A673 (cell line): ENCODE results near the gene TMEM63B. TPM values are rescaled to one million over a fixed set of nuclear protein-coding genes. Genes with fewer than 3 reads are reported as not detected.

Experiments
- BruUV-seq: library from RNA; stranded (reverse); fragments of 400-500 nt; replicated peaks from 2 replicates; lab custom pipeline; 2021; lab: Mats Ljungman, UMichigan
- CTCF ChIA-PET: fragments of 300-600 bp; sonication (Branson Sonifier 250); formaldehyde crosslinking; loops from one replicate; lab custom pipeline; 2022; ENCODE audit warnings: antibody characterized with exemption; lab: Charles Lee
- POLR2A ChIA-PET: fragments of 300-600 bp; sonication (Branson Sonifier 250); formaldehyde crosslinking; loops from one replicate; lab custom pipeline; 2022; ENCODE audit warnings: antibody characterized with exemption; ENCODE audit not compliant: low non-redundant PET; lab: Charles Lee
- DNase-seq: peaks from one replicate; pipeline ENCODE4 v3.0.0-alpha.2; 2015; ENCODE audit warnings: low spot score
- H3K27ac ChIP-seq: fragments of 200-600 bp; sonication (generic); 2 replicates; pipeline ENCODE4 v1.5.1; 2016; ENCODE audit warnings: mixed run types, low read depth, mild to moderate bottlenecking, mixed read lengths, antibody characterized with exemption, low read length; ENCODE audit not compliant: poor library complexity, severe bottlenecking
- H3K27me3 ChIP-seq: fragments of 200-600 bp; sonication (generic); replicated peaks from 2 replicates; pipeline ENCODE4 v1.6.1; 2017; ENCODE audit warnings: mixed run types, low read depth, mild to moderate bottlenecking, mixed read lengths, antibody characterized with exemption, low read length; ENCODE audit not compliant: insufficient read depth, poor library complexity
- H3K36me3 ChIP-seq: fragments of 200-600 bp; sonication (generic); 2 replicates; pipeline ENCODE4 v1.6.1; 2016; ENCODE audit warnings: mixed run types, mild to moderate bottlenecking, mixed read lengths, antibody characterized with exemption, low read length; ENCODE audit not compliant: insufficient read depth, poor library complexity, severe bottlenecking
- H3K4me1 ChIP-seq: fragments of 200-600 bp; sonication (generic); 2 replicates; pipeline ENCODE4 v1.6.1; 2017; ENCODE audit warnings: mixed run types, mild to moderate bottlenecking, mixed read lengths, antibody characterized with exemption, low read length; ENCODE audit not compliant: insufficient read depth, poor library complexity, severe bottlenecking
- H3K4me3 ChIP-seq: fragments of 200-600 bp; sonication (generic); 2 replicates; pipeline ENCODE4 v1.5.1; 2016; ENCODE audit warnings: low read depth, mixed run types, mild to moderate bottlenecking, mixed read lengths, low read length; ENCODE audit not compliant: poor library complexity, severe bottlenecking
- H3K9me3 ChIP-seq: fragments of 200-600 bp; sonication (generic); 2 replicates; pipeline ENCODE4 v1.6.1; 2016; ENCODE audit warnings: mixed run types, low read depth, mild to moderate bottlenecking, mixed read lengths, antibody characterized with exemption, low read length; ENCODE audit not compliant: poor library complexity, severe bottlenecking
- CTCF ChIP-seq: fragments of 300-800, 200-600 bp; sonication (generic); conservative IDR thresholded peaks from 2 replicates; pipeline ENCODE4 v1.5.1; 2017; ENCODE audit warnings: low read depth, mild to moderate bottlenecking, antibody characterized with exemption, low read length, moderate library complexity, mixed read lengths
- EZH2 ChIP-seq: fragments of 200-600 bp; sonication (generic); IDR thresholded peaks from 2 replicates; pipeline ENCODE4 v1.6.1; 2017; ENCODE audit warnings: borderline replicate concordance, low read depth, mild to moderate bottlenecking, mixed read lengths, antibody characterized with exemption, low read length; ENCODE audit not compliant: poor library complexity, severe bottlenecking
- intact Hi-C: fragments of 100-400 bp; cut with micrococcal nuclease; formaldehyde crosslinking; loops from one replicate; pipeline ENCODE4 v1.10.0; 2022; ENCODE audit not compliant: unreplicated experiment
- total RNA-seq: library from RNA; stranded (reverse); gene quantifications from 2 replicates; pipeline ENCODE4 v1.2.3, GENCODE V29; 2021

The TMEM63B gene
- total RNA-seq, 1 experiment from 2014 or later, result 32.0 TPM

DNA sequence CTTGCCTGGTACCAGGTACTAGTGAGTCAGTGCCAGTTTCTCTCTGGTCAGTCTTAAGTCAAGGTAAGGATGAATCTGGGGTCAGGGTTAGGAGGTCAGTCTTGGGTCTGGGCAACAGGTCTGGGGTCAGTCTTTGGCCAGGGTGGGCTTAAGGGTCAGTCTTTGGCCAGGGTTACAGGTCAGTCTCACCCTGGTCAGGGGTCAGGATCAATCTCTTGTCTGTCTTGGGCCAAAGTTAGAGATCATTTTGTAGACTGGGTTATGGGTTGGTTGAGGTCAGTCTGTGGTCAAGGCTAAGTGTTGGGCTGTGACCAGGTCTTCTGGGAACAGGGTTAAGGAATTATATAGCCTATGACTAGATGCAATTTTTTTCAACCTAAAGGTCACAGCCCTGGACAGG is 18.5 kb downstream of the TMEM63B start:
- H3K9me3 ChIP-seq, result no peaks in the 10 kb centered on the region
- CTCF ChIA-PET, result no interaction called here
- intact Hi-C loops, result no loop called here
- POLR2A ChIA-PET, result no interaction called here
- TF ChIP-seq EZH2 (no peak), CTCF (no peak)
- no peaks in the 10 kb centered on the region for H3K4me1 ChIP-seq
- no peaks in the 10 kb centered on the region for H3K27me3 ChIP-seq
- no TSS peak for BruUV-seq
- no peak overlapping the region for H3K27ac ChIP-seq
- peaks cover 2% of the 10 kb centered on the region for H3K36me3 ChIP-seq
- DNase-seq, result no peak
- H3K4me3 ChIP-seq, result no peak overlapping the region

DNA sequence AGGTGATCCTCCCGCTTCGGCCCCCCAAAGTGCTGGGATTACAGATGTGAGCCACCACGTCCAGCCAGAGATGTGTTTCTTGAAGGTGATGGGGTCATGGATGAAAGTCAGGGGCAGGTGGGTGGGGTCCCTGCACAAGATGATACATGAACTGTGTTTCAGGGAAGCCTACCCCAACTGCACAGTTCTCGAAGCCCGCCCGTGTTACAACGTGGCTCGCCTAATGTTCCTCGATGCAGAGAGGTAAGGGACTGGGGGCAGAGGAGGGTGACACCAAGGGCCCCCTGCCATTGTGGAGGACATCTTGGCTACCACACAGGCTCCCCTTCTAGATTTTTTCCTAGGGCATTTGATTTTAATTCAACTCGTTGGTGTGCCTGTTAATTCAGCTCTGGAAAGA is 19.3 kb downstream of the TMEM63B start:
- BruUV-seq, result no TSS peak
- no peaks in the 10 kb centered on the region for H3K27me3 ChIP-seq
- no peak for TF ChIP-seq EZH2
- no peak for TF ChIP-seq CTCF
- CTCF ChIA-PET, result no interaction called here
- POLR2A ChIA-PET, result no interaction called here
- H3K36me3 ChIP-seq, result no peaks in the 10 kb centered on the region
- H3K4me3 ChIP-seq, result no peak overlapping the region
- H3K9me3 ChIP-seq, result no peaks in the 10 kb centered on the region
- H3K27ac ChIP-seq, result no peak overlapping the region
- no peaks in the 10 kb centered on the region for H3K4me1 ChIP-seq
- no peak for DNase-seq
- intact Hi-C loops, result no loop called here

- CTCF ChIA-PET, result no interaction called here
Observed at GRCh38 chr6:44147256-44147655, 19.9 kb downstream of the TMEM63B start.

More at GRCh38 chr6:44147256-44147655, 19.9 kb downstream of the TMEM63B start:
- no peak overlapping the region for H3K27ac ChIP-seq
- H3K4me1 ChIP-seq, result no peaks in the 10 kb centered on the region
- TF ChIP-seq EZH2 (no peak), CTCF (no peak)
- no peaks in the 10 kb centered on the region for H3K27me3 ChIP-seq
- no peaks in the 10 kb centered on the region for H3K9me3 ChIP-seq
- intact Hi-C loops, result no loop called here
- POLR2A ChIA-PET, result no interaction called here
- no TSS peak for BruUV-seq
- DNase-seq, result no peak
- H3K4me3 ChIP-seq, result no peak overlapping the region
- no peaks in the 10 kb centered on the region for H3K36me3 ChIP-seq
